Measurements from ENCODE around the gene ACSS3.

GRCh38 chr12:81083018-81083417 lies 5.1 kb downstream of the ACSS3 start:
- TF ChIP-seq CTCF (conservative IDR thresholded peaks at IDR 0.05 in 1 of 2, IDR thresholded peaks at IDR 0.05 in 1 of 2; ENCODE audit: extremely low read depth in 1 of 2, insufficient read depth in 1 of 2, low read depth in 1 of 2, low read length in 2 of 2), result no peak
- no peak for TF ChIP-seq EZH2 (IDR thresholded peaks at IDR 0.05; ENCODE audit: borderline replicate concordance, low read length)
